LNCaP clone FGC (cell line): ENCODE results near the gene CFAP69.

Source experiments
- DNase-seq: peaks from one replicate; pipeline ENCODE4 v3.0.0-alpha.2; 2011; ENCODE audit warnings: low read depth
- H3K4me3 ChIP-seq: 2 replicates; pipeline ENCODE4 v1.5.1; 2011; ENCODE audit warnings: mild to moderate bottlenecking, low read depth, low read length, control low read depth
- TF ChIP-seq, protein P1 (sequence below): IDR thresholded peaks from 2 replicates; pipeline ENCODE4 v1.5.1; 2012; ENCODE audit warnings: mild to moderate bottlenecking; ENCODE audit not compliant: control insufficient read depth, insufficient read depth; ENCODE audit errors: extremely low read depth

CFAP69 gene

DNA sequence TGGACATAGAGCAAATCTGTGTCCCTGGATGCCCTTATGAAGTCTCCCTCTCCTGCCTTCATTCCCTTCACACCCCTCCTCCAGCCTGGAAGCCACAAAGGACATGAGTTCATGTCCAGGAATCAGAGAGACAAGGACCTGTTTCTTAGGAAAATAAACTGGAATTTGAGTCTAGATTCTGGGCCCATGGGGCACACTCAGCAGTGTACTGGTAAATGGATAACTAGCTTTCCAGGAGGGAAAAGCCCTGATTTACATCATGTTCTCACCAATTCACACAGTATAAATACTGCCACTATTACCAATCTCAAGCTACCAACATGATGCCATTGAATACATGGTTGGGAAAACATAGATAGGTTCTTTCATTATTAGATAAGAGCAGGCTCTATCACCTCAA is 66.2 kb downstream of the CFAP69 start:
- no peak for DNase-seq
- H3K4me3 ChIP-seq: no peak overlapping the region
- TF ChIP-seq, protein P1, sequence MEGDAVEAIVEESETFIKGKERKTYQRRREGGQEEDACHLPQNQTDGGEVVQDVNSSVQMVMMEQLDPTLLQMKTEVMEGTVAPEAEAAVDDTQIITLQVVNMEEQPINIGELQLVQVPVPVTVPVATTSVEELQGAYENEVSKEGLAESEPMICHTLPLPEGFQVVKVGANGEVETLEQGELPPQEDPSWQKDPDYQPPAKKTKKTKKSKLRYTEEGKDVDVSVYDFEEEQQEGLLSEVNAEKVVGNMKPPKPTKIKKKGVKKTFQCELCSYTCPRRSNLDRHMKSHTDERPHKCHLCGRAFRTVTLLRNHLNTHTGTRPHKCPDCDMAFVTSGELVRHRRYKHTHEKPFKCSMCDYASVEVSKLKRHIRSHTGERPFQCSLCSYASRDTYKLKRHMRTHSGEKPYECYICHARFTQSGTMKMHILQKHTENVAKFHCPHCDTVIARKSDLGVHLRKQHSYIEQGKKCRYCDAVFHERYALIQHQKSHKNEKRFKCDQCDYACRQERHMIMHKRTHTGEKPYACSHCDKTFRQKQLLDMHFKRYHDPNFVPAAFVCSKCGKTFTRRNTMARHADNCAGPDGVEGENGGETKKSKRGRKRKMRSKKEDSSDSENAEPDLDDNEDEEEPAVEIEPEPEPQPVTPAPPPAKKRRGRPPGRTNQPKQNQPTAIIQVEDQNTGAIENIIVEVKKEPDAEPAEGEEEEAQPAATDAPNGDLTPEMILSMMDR: no peak

DNA sequence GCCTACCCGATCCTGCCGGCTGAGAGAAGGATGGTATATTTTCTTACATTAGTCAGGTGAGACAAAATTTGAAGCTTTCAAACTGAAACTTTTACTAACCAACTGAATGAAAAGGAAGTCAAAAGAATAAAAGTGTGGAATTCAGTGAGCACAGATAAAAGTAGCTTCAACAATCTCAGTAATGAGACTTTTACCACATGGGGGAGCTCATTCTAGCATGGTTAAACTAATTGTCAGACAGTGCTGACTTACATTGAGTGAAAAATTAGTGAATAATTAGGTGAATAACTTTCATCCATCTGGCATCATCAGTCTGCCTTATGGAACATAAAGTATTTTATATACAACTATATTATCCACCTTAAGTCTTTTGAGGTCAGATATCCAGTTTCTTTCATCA is 67.8 kb downstream of the CFAP69 start:
- H3K4me3 ChIP-seq: no peak overlapping the region
- DNase-seq: no peak
- TF ChIP-seq, protein P1: peak; percentile 21; the same call in 1 of the 2 replicates

DNA sequence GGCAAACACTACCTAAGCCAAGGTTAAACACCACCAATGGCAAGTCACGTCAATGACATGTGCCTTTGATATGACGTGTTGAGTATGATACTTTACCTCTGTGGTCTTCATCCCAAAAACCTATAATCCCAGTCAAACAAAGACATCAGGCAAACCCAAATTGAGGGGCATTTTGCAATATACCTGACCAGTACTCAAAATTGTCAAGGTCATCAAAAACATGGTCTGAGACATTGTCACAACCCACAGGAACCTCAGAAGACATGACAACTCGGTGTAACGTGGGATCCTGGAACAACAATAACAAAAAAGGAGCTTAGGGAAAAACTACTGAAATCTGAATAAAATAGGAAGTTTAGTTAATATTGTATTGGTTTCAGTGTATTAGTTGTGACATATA is 68.9 kb downstream of the CFAP69 start:
- DNase-seq: no peak
- H3K4me3 ChIP-seq: no peak overlapping the region
- TF ChIP-seq, protein P1: no peak

DNA sequence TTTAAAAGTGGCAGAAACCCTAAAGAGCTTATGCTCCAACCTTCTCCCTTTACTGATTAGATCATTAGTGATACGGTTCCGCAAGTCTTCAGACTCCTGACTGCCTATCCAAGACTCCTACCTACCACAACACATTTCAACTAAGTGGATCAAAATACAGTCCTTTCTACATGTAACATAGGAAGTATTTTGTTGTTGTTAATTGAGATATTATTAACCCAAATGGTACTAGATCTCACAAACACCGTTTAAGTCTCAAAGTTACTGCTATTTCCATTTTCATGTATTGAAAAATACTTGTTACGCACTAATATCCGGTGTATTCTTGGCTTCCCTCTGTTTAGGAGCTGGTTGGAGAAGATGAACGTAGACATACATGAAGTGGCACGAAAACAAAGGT is 75.0 kb downstream of the CFAP69 start:
- DNase-seq: no peak
- TF ChIP-seq, protein P1: no peak
- H3K4me3 ChIP-seq: no peak overlapping the region

DNA sequence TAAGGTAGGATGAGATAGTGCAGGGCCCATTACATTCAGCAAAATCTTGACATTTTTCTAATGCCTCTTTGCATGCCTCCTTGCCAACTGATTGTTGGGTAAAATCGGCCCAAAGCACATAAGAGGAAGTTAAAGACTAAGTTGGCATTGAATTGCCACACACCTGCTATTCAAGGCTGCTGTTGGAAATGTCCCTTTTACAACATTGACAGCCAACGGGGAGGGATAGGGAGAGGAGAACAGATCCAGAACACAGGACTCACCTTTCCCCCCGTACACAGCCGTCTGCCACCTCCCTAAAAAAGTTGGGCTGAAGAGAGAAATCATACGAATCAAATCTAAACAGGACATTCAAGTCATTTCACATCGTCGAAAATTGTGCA is 75.4 kb downstream of the CFAP69 start:
- no peak overlapping the region for H3K4me3 ChIP-seq
- TF ChIP-seq, protein P1: no peak
- no peak for DNase-seq

DNA sequence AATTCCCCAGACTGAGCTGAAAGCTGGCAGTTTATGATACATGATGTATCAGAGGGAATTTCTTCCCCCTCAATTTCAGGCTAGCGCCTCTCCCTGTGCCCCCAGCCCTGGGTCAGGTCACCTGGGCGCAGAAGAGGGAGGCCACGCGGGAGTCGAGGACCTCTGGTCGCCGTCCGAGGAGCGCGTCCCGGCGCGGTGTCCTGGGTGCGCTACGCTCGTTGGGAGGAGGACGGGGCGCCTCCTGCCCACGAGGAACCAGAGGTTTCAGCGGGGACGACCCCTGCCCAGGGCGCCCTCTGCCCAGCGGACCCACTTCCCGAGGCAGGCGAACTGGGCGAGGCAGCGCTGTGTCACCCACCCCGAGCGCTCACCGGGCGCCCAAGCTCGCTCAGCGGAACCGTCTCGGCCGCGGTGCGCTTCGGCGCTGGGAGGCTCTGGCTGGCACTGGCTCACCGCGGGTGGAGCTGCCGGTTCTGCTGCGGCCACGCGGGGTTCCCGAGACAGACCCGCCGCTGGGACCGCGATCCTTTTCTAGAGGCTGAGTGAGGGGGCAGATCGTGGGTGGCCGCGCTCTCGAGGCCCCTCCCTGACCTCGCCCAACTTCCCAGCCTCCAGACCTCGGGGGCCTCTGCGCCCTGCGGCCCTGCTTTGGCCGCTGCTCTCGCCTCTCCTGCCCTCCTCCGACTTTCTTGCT is 76.0 kb downstream of the CFAP69 start, which contains the start of gene FAM237B:
FAM237B (minus strand) TSS at position 504 of the 694 bp plus-strand sequence. CDS start 1,556 bp downstream, outside the sequence.
- TF ChIP-seq, protein P1: no peak
- no peak within 1 kb of the TSS for H3K4me3 ChIP-seq
- DNase-seq: no peak

DNA sequence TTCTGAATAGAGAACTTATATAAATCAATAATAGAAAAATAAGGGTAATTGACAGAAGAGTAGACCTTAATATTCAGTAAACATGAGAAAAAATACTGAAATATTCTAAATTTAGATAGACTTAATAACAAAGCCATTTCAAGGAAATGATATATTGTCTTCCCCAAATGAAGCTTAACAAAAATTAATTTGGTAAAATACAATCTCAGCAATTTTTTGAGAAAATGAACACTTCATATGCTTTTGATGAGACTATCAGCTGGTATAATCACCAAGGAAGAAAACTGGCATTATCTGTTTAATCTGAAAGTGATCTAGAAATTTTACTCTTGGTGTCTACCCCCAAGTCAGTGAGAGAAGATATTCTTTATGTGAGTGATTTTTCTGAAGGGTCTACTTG is 77.9 kb downstream of the CFAP69 start:
- TF ChIP-seq, protein P1: no peak
- no peak for DNase-seq
- no peak overlapping the region for H3K4me3 ChIP-seq
